KOPT-K1 (cell line): ENCODE measurements around the gene ERC2.
"Not testable (repeated sequence)": the region's sequence is repeated elsewhere in the genome, so short reads cannot be mapped to it uniquely, and the experiment has no call there.

Source experiments
- H3K27ac ChIP-seq: fragments of 200-600 bp; sonication (generic); 2 replicates; pipeline ENCODE4 v1.5.1; 2016; ENCODE audit warnings: antibody characterized with exemption, mild to moderate bottlenecking, low read depth, low read length; ENCODE audit not compliant: poor library complexity, severe bottlenecking
- H3K36me3 ChIP-seq: fragments of 200-600 bp; sonication (generic); 2 replicates; pipeline ENCODE4 v1.5.1; 2017; ENCODE audit warnings: antibody characterized with exemption, mild to moderate bottlenecking, low read length, moderate library complexity; ENCODE audit not compliant: insufficient read depth
- H3K9me3 ChIP-seq: fragments of 200-600 bp; sonication (generic); 2 replicates; pipeline ENCODE4 v1.5.1; 2017; ENCODE audit warnings: antibody characterized with exemption, low read length, mild to moderate bottlenecking; ENCODE audit not compliant: insufficient read depth, poor library complexity, severe bottlenecking

The ERC2 gene

GRCh38 chr3:55870594-55870993 is 597.7 kb downstream of the ERC2 start:
- no peak overlapping the region for H3K27ac ChIP-seq
- H3K36me3 ChIP-seq, result no peaks in the 10 kb centered on the region
- H3K9me3 ChIP-seq, result no peaks in the 10 kb centered on the region

DNA sequence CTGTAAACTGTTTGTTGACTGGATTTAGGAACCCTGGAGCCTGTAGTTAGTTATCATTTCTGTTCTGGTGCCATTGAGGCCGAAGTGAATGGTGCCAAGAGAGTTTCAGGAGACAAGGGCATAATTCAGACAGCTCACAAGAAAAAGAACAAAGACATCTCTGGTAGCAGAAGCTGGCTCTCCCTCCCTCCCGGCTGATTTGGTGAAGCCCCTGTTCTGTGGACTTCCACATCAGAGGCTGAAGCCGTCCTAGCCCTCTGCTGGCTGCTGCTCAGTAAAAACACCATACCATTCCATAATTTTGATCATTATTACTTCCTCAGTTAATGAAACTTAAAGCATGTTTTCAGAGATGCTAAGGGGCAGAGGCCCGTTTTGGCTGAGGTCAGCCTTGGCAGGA is 599.9 kb downstream of the ERC2 start:
- Histone ChIP-seq H3K36me3 (no peaks in the 10 kb centered on the region), H3K9me3 (no peaks in the 10 kb centered on the region), H3K27ac (no peak overlapping the region)

DNA sequence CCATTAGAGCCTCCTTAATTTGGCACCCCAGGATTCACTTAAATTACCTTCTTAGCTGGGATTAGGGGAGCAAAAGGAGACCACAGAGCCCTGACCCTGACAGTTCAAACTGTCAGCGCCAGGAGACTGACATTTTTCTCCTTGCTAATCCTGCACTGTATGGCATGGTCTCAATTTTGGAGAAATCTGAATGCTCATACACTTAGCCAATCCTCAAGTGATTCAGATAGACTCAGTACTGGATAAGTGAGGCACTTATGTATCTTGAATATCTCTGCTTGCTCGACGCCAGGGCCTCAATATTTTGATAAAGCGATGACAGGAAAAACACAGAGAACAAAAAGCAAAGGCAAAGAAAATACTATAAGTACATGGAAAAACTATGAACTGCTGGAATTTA is 605.2 kb downstream of the ERC2 start:
- H3K9me3 ChIP-seq, result no peaks in the 10 kb centered on the region
- no peaks in the 10 kb centered on the region for H3K36me3 ChIP-seq
- H3K27ac ChIP-seq, result no peak overlapping the region

DNA sequence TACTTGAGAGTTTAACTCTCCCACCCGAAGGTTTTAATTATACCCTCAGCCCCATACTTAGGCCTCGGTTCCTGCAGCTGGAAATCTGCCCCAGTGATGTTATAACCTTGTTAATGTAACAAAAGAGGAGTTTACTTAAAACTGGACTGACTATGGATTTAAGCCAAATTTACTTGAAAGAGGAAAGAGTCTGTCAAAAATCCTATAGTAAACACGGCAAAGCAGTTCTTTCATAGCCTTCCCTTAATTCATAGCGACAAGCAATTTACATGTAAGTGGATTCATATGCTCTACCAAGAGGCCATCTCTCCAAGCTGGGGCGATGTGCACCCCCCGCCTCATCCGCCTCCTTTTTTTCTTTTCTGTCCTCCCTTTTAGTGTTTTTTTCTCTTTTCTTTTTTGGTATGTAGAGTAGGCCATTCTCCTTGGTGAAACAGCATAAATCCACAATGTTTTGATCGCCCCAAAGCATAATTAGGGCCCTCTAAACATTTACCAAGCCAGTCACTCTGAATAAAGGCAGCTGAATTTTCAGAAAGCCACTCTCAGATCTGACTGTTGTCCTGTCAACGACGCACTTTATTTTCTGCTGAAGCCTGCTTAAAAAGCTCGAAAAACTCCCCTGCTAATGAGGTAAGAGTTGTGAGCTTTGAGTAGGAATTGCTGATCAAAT is 608.1 kb downstream of the ERC2 start:
- Histone ChIP-seq H3K36me3 (no peaks in the 10 kb centered on the region), H3K27ac (no peak overlapping the region), H3K9me3 (no peaks in the 10 kb centered on the region)

DNA sequence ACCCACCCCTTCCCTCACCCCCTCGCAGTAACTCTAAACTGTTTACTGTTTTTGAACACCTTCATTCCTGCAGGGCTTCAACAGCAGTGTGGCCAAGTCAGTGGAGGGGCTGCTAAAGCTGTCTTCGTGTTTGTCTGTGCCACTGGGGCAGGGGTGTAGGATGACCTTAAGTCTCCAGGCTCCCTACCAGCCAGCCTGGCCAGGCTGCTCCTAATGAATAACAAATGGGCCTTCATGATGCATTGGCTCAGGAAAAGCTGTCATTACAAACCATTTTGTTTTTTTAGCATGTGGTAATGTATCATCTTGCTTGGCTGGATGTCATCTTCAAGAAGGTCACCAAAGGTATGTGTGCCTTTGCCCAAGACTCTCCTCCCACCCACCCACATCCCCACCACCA is 609.0 kb downstream of the ERC2 start:
- Histone ChIP-seq H3K36me3 (no peaks in the 10 kb centered on the region), H3K9me3 (no peaks in the 10 kb centered on the region), H3K27ac (no peak overlapping the region)

DNA sequence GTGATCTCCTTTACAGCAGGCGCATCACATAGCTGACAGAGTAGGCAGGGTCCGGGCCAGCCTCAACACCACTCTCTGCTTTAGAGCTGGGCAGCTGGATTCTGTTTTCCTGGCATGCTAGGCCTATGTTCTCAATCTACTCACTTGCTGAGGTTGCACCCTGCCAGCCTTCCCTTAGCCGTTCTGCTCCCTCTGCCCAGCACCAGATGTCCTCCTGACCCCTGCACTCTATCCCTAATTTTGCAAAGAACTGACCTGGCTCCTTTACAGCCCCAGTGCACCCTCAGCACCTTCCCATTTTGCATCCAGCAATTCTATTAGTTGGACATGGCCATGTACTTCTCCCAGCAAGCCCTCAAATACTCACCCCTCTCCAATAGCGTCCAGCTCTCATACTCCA is 609.5 kb downstream of the ERC2 start:
- H3K27ac ChIP-seq, result no peak overlapping the region
- no peaks in the 10 kb centered on the region for H3K9me3 ChIP-seq
- no peaks in the 10 kb centered on the region for H3K36me3 ChIP-seq

- Histone ChIP-seq H3K9me3 (no peaks in the 10 kb centered on the region), H3K27ac (no peak overlapping the region), H3K36me3 (no peaks in the 10 kb centered on the region)
Measured at GRCh38 chr3:55858302-55858701, 610.0 kb downstream of the ERC2 start.

GRCh38 chr3:55857633-55858032 is 610.6 kb downstream of the ERC2 start:
- Histone ChIP-seq H3K27ac (no peak overlapping the region), H3K36me3 (no peaks in the 10 kb centered on the region), H3K9me3 (no peaks in the 10 kb centered on the region)

- Histone ChIP-seq H3K9me3 (no peaks in the 10 kb centered on the region), H3K27ac (no peak overlapping the region), H3K36me3 (no peaks in the 10 kb centered on the region)
Measured at GRCh38 chr3:55855311-55855710, 613.0 kb downstream of the ERC2 start.

DNA sequence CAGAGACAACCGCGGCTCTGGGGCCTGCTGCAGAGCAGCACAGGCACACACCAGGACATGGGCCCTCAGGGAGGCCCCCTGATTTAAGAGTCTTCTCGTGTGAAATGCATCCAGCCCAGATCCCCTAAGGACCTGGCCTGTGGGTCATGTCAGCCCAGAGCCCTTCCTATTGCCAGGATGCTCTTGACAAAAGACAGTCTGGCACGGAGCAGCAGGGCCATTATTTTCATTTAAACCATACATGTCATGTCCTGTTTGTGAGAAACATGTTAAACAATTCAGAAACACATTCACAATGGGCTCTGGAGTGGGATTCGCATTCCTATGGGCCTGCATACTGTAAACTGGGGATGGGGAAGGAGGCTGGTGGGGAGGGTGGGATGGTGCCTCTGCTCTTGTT is 613.8 kb downstream of the ERC2 start:
- Histone ChIP-seq H3K27ac (no peak overlapping the region), H3K36me3 (no peaks in the 10 kb centered on the region)

GRCh38 chr3:55852326-55852725 is 615.9 kb downstream of the ERC2 start:
- no peak overlapping the region for H3K27ac ChIP-seq
- no peaks in the 10 kb centered on the region for H3K9me3 ChIP-seq
- H3K36me3 ChIP-seq, result no peaks in the 10 kb centered on the region

More for the DNA sequence above, 613.8 kb downstream of the ERC2 start:
- H3K9me3 ChIP-seq, result no peaks in the 10 kb centered on the region

DNA sequence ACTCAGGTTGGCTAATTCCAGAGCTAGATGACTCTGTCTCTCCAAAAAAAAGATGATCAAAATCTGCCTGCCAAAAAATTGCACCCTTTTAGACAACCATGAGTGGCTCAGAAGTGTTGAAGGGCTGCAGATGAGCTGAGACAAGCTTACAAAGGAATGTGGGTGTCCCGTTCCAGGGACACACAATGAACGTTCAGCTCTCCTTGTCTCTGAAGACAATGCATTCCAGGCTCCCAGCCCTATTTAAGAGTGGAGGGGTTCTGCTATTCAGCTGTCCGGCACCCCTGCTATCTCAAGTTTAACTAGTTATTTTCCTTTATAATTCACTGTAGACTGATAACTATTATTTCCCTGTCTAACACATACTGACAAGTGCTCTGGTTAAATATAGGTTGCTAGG is 626.1 kb downstream of the ERC2 start:
- Histone ChIP-seq H3K9me3 (no peaks in the 10 kb centered on the region), H3K36me3 (no peaks in the 10 kb centered on the region), H3K27ac (no peak overlapping the region)

DNA sequence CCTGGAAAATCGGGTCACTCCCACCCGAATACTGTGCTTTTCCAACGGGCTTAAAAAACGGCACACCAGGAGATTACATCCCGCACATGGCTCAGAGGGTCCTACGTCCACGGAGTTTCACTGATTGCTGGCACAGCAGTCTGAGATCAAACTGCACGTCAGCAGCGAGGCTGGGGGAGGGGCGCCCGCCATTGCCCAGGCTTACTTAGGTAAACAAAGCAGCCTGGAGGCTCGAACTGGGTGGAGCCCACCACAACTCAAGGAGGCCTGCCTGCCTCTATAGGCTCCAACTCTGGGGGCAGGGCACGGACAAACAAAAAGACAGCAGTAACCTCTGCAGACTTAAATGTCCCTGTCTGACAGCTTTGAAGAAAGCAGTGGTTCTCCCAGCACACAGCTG is 636.4 kb downstream of the ERC2 start:
- not testable (repeated sequence) for H3K9me3 ChIP-seq, H3K27ac ChIP-seq, H3K36me3 ChIP-seq

DNA sequence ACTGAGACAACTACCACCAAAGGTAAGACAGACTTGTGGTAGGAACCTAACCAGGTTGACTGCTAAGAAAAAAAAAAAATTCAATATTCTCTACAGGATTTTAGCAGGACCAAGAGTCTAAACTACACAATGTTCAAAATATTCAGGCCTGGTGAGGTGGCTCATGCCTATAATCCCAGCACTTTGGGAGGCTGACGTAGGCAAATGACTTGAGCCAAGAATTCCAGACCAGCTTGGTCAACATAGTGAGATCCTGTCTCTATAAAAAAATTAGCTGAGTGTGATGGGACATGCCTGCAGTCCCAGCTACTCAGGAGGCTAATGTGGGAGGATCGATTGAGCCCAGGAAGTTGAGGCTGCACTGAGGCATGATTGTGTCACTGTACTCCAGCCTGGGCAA is 639.6 kb downstream of the ERC2 start:
- no peaks in the 10 kb centered on the region for H3K9me3 ChIP-seq
- no peaks in the 10 kb centered on the region for H3K36me3 ChIP-seq
- H3K27ac ChIP-seq, result no peak overlapping the region

DNA sequence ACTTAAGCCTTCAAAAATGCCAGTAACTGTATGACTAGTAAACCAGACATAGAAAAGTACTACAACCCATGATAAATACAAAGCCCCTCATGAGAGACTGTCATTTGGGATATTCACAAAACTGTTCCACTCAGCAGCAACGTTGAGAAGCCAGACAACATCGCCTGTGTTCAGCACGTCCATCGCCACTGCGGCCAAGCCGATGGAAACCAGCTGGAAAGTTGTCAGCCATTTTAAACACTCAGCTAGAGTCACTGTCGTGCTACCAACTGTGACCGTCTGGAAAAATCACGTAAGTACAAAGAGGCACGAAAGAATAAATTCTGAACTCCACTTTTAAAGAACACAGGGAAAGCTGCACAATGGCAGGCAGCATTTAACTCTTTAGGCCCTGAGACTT is 640.5 kb downstream of the ERC2 start:
- Histone ChIP-seq H3K36me3 (no peaks in the 10 kb centered on the region), H3K27ac (no peak overlapping the region)

GRCh38 chr3:55826731-55827496 is 641.4 kb downstream of the ERC2 start:
- no peak overlapping the region for H3K27ac ChIP-seq
- no peaks in the 10 kb centered on the region for H3K36me3 ChIP-seq
- no peaks in the 10 kb centered on the region for H3K9me3 ChIP-seq

More for the DNA sequence above, 640.5 kb downstream of the ERC2 start:
- H3K9me3 ChIP-seq, result no peaks in the 10 kb centered on the region
